Calu3 (cell line): ENCODE results near the gene TSPAN18. TPM values are rescaled to one million over a fixed set of nuclear protein-coding genes. Genes with fewer than 3 reads are reported as not detected.
A peak's percentile ranks its signal among the peaks of the same experiment; 100 is the strongest.

ENCODE experiments used
- BruUV-seq: library from RNA; stranded (reverse); fragments of 400-500 nt; replicated peaks from 2 replicates; lab custom pipeline; 2021; lab: Mats Ljungman, UMichigan
- CTCF ChIA-PET: fragments of 300-600 bp; sonication (Branson Sonifier 250); formaldehyde crosslinking; loops from one replicate; lab custom pipeline; 2022; ENCODE audit warnings: antibody characterized with exemption; lab: Charles Lee
- DNase-seq: peaks from one replicate; pipeline ENCODE4 v3.0.0; 2022
- H3K27ac Mint-ChIP-seq: one replicate; pipeline ENCODE4 v1.8.0; 2022; ENCODE audit warnings: mixed read lengths; ENCODE audit not compliant: unreplicated experiment
- H3K27me3 Mint-ChIP-seq: one replicate; pipeline ENCODE4 v1.8.0; 2022; ENCODE audit warnings: mixed read lengths; ENCODE audit not compliant: unreplicated experiment
- H3K36me3 Mint-ChIP-seq: one replicate; pipeline ENCODE4 v1.8.0; 2022; ENCODE audit warnings: mild to moderate bottlenecking, moderate library complexity, mixed read lengths; ENCODE audit not compliant: insufficient read depth, unreplicated experiment
- H3K4me1 Mint-ChIP-seq: one replicate; pipeline ENCODE4 v1.8.0; 2022; ENCODE audit warnings: mild to moderate bottlenecking, low read depth, mixed read lengths; ENCODE audit not compliant: unreplicated experiment
- H3K4me3 Mint-ChIP-seq: one replicate; pipeline ENCODE4 v1.8.0; 2022; ENCODE audit warnings: mild to moderate bottlenecking, low read depth, moderate library complexity, mixed read lengths; ENCODE audit not compliant: unreplicated experiment
- H3K9me3 Mint-ChIP-seq: one replicate; pipeline ENCODE4 v1.8.0; 2022; ENCODE audit warnings: low read depth, mixed read lengths; ENCODE audit not compliant: unreplicated experiment
- intact Hi-C: fragments of 100-400 bp; cut with micrococcal nuclease; formaldehyde crosslinking; loops from one replicate; pipeline ENCODE4 v1.10.0; 2022; ENCODE audit not compliant: unreplicated experiment
- total RNA-seq: library from RNA; stranded (reverse); gene quantifications from 2 replicates; pipeline ENCODE4 v1.2.3, GENCODE V29; 2022
- TF ChIP-seq, protein P1 (sequence below): fragments of 200-600 bp; IDR thresholded peaks from one replicate; pipeline ENCODE4 v1.8.0; 2022; ENCODE audit warnings: antibody characterized with exemption; ENCODE audit not compliant: unreplicated experiment

The TSPAN18 gene
- total RNA-seq, 1 experiment from 2014 or later: not detected

DNA sequence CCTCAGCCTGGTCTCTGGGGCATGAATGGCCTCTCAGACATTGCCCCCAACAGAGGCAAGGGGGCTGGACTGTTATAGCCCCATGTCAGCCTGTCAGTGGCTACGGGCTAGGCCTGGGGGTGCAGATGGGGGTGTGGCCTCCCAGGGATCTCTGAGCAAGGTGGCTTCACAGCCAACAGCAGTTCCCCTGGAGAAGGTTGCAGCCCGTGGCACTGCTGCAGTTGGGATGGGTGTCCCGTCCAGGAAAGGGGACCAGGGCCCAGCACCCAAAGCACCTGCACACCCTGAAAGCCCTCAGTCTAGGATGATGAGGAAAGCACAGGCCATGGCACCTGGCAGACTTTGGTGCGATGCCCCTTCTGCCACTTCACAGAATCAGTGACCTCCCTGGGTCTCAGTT lies 122.7 kb downstream of the TSPAN18 start:
- Mint-ChIP-seq H3K27ac (no peak overlapping the region), H3K9me3 (no peaks in the 10 kb centered on the region), H3K4me1 (peaks cover 12% of the 10 kb centered on the region), H3K36me3 (no peaks in the 10 kb centered on the region), H3K27me3 (peaks cover 59% of the 10 kb centered on the region), H3K4me3 (no peak overlapping the region)
- intact Hi-C loops: no loop called here
- CTCF ChIA-PET: interaction anchor here (1.3 to 1.6 kb wide), 2 partner anchors 8 to 11 kb away, joined by 3 read pairs; no protein-coding TSS in a partner anchor
- BruUV-seq: no TSS peak
- TF ChIP-seq, protein P1, sequence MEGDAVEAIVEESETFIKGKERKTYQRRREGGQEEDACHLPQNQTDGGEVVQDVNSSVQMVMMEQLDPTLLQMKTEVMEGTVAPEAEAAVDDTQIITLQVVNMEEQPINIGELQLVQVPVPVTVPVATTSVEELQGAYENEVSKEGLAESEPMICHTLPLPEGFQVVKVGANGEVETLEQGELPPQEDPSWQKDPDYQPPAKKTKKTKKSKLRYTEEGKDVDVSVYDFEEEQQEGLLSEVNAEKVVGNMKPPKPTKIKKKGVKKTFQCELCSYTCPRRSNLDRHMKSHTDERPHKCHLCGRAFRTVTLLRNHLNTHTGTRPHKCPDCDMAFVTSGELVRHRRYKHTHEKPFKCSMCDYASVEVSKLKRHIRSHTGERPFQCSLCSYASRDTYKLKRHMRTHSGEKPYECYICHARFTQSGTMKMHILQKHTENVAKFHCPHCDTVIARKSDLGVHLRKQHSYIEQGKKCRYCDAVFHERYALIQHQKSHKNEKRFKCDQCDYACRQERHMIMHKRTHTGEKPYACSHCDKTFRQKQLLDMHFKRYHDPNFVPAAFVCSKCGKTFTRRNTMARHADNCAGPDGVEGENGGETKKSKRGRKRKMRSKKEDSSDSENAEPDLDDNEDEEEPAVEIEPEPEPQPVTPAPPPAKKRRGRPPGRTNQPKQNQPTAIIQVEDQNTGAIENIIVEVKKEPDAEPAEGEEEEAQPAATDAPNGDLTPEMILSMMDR: no peak
- DNase-seq: no peak

DNA sequence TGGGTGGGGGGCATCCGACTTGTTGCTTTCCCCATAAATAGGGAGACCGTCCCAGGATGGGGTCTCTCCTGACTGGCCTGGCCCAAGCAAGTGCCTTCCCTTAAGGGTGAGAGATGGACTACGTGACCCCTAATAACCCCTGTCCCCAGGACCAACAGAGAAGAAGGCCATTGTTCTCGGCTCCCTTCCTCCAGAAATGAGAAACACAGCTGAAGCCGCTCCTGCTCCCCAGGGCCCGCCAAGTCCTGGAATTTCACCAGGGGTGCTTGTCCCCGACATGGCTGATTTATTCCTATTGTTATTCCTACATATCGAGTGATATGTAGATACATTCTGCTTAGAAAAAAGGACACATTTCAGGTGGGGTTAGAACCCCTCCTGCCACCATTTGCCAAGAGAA lies 123.2 kb downstream of the TSPAN18 start:
- BruUV-seq: no TSS peak
- peaks cover 16% of the 10 kb centered on the region for H3K4me1 Mint-ChIP-seq
- peaks cover 54% of the 10 kb centered on the region for H3K27me3 Mint-ChIP-seq
- no peaks in the 10 kb centered on the region for H3K9me3 Mint-ChIP-seq
- H3K27ac Mint-ChIP-seq: no peak overlapping the region
- no peaks in the 10 kb centered on the region for H3K36me3 Mint-ChIP-seq
- intact Hi-C loops: no loop called here
- CTCF ChIA-PET: interaction anchor here (1.6 kb wide), 1 partner anchor 10 kb away, joined by 3 read pairs; no protein-coding TSS in a partner anchor
- TF ChIP-seq, protein P1: no peak
- DNase-seq: no peak
- H3K4me3 Mint-ChIP-seq: no peak overlapping the region

DNA sequence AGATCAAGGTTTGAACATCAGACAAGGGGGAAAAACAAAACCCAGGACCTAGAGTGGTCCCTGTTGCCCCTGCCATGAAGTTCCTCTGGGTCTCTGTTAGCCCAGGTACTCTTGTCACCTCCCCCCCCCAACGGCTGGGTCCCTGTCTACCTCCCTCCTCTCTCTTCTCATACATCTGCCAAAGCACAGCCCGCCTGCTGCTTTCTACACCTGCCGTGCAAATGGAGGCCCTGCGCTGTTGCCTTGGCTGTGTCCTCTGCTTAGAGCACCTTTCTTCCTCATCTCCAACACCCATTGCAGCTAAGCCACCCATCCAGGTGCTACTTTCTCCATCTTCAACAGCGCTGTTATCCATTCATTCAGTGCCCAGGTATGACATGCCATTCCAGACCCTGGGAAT lies 124.7 kb downstream of the TSPAN18 start:
- Mint-ChIP-seq H3K27me3 (peaks cover 38% of the 10 kb centered on the region), H3K36me3 (no peaks in the 10 kb centered on the region), H3K27ac (no peak overlapping the region), H3K9me3 (no peaks in the 10 kb centered on the region), H3K4me1 (peaks cover 25% of the 10 kb centered on the region), H3K4me3 (no peak overlapping the region)
- DNase-seq: no peak
- CTCF ChIA-PET: interaction anchor here (0.5 kb wide), 1 partner anchor 60 kb away, joined by 5 read pairs; no protein-coding TSS in a partner anchor
- TF ChIP-seq, protein P1: no peak
- no TSS peak for BruUV-seq
- intact Hi-C loops: no loop called here

DNA sequence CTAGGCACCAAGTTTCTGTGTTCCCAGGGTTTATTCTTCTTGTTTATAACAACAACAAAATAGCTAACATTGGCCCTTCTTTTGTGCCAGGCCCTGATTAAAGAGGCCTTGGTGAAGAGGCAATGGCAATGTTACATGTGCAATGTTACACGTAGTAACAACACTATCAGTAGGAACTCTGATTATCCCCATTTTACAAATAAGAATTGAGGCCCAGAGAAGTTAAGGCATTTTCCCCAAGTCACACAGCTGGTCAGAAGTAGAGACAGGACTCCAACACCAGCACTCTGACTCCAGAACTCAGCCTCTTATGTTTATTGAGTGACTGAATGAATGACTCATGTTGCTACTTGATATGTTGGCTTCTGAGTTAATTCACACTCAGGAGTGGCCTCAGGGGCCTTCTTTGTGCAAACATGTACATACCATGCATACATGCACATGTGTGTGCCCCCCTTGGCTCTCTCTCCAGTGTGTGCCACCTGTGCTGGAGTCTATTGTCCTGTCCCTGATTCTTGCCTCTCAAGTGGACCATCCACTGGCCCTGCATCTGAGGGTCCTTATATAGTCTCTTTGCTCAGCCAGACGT lies 125.5 kb downstream of the TSPAN18 start:
- Mint-ChIP-seq H3K4me3 (no peak overlapping the region), H3K27me3 (peaks cover 37% of the 10 kb centered on the region), H3K36me3 (no peaks in the 10 kb centered on the region), H3K27ac (peak overlapping the region; percentile 75), H3K9me3 (no peaks in the 10 kb centered on the region), H3K4me1 (peaks cover 27% of the 10 kb centered on the region)
- CTCF ChIA-PET: no interaction called here
- DNase-seq: no peak
- TF ChIP-seq, protein P1: no peak
- BruUV-seq: no TSS peak
- intact Hi-C loops: no loop called here
